GM18868 (cell line): ENCODE data around the gene ANKRD18B.
"Not testable (repeated sequence)": the region's sequence is repeated elsewhere in the genome, so short reads cannot be mapped to it uniquely, and the experiment has no call there.

Experiments
- ATAC-seq: cut with Tn5 transposase; IDR thresholded peaks from one replicate; pipeline ENCODE4 v1.9.1; 2021; ENCODE audit warnings: mild to moderate bottlenecking, moderate library complexity; ENCODE audit not compliant: unreplicated experiment

ANKRD18B gene

GRCh38 chr9:33523397-33524305, at the start of gene ANKRD18B:
ANKRD18B (plus strand) TSS chr9:33524251; CDS start chr9:33524490, 239 bp downstream.
- peak; percentile 43 for ATAC-seq

- no peak for ATAC-seq
These were observed 48.7 kb upstream of the ANKRD18B start for GRCh38 chr9:33475357-33475756.

GRCh38 chr9:33476503-33476902, 47.5 kb upstream of the ANKRD18B start:
- no peak for ATAC-seq

GRCh38 chr9:33480106-33480505, 43.9 kb upstream of the ANKRD18B start:
- no peak for ATAC-seq

- no peak for ATAC-seq
These were observed 43.1 kb upstream of the ANKRD18B start for GRCh38 chr9:33480976-33481375.

- ATAC-seq: not testable (repeated sequence)
These were observed 38.7 kb upstream of the ANKRD18B start for GRCh38 chr9:33485312-33485711.

- no peak for ATAC-seq
These were observed 35.0 kb upstream of the ANKRD18B start for GRCh38 chr9:33489066-33489465.

- ATAC-seq: not testable (repeated sequence)
These were observed 30.2 kb upstream of the ANKRD18B start for GRCh38 chr9:33493819-33494218.

GRCh38 chr9:33498387-33498786, 25.7 kb upstream of the ANKRD18B start:
- ATAC-seq: no peak

- no peak for ATAC-seq
These were observed 17.3 kb upstream of the ANKRD18B start for GRCh38 chr9:33506626-33507370.

- peak; percentile 66 for ATAC-seq
These were observed 13.5 kb upstream of the ANKRD18B start for GRCh38 chr9:33510262-33511183.

- not testable (repeated sequence) for ATAC-seq
These were observed 12.9 kb upstream of the ANKRD18B start for GRCh38 chr9:33511184-33511517.

GRCh38 chr9:33512535-33512934, 11.5 kb upstream of the ANKRD18B start:
- ATAC-seq: not testable (repeated sequence)

- ATAC-seq: not testable (repeated sequence)
These were observed 8.6 kb upstream of the ANKRD18B start for GRCh38 chr9:33515342-33515995.

- ATAC-seq: not testable (repeated sequence)
These were observed 7.7 kb upstream of the ANKRD18B start for GRCh38 chr9:33516397-33516796.

GRCh38 chr9:33517373-33517772, 6.7 kb upstream of the ANKRD18B start:
- no peak for ATAC-seq

- not testable (repeated sequence) for ATAC-seq
These were observed 6.0 kb upstream of the ANKRD18B start for GRCh38 chr9:33517934-33518577.

GRCh38 chr9:33521861-33522260, 2.2 kb upstream of the ANKRD18B start:
- not testable (repeated sequence) for ATAC-seq

- ATAC-seq: no peak
These were observed 376 bp downstream of the ANKRD18B start for GRCh38 chr9:33524306-33524947.
